ENCODE results near the gene BRPF1. TPM values are rescaled to one million over a fixed set of nuclear protein-coding genes. Genes with fewer than 3 reads are reported as not detected.

The BRPF1 gene
- total RNA-seq, 1 donor from 2014 or later, result 19.5 TPM

DNA sequence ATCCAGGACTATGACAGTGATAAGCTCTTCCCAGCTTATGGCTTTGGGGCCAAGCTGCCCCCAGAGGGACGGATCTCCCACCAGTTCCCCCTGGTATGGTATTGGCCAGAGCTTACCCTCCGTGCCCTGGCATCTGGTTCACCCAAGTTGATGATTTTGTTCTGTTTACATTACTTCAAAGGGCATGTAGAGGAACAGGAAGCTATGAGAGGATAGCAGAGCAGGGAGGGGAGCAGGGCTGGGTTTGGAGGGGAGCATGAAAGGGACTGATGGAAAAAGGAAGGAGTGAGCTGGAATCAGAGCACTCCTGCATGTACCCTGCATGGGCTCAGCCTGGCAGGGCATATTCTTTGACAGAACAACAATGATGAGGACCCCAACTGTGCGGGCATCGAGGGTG lies 13.4 kb upstream of the BRPF1 start:
- H3K9ac ChIP-seq (ENCODE audit: low read length), result no peak overlapping the region
- H2AFZ ChIP-seq (ENCODE audit: low read depth, low read length), result no peak overlapping the region
- Mint-ChIP-seq H3K27ac (ENCODE audit: unreplicated experiment) (no peak overlapping the region), H3K4me3 (ENCODE audit: unreplicated experiment) (no peak overlapping the region), H3K36me3 (ENCODE audit: low read depth, unreplicated experiment) (no peaks in the 10 kb centered on the region), H3K4me1 (ENCODE audit: low read depth, unreplicated experiment) (peaks cover 3% of the 10 kb centered on the region), H3K9me3 (ENCODE audit: unreplicated experiment) (peaks cover 2% of the 10 kb centered on the region), H3K27me3 (ENCODE audit: low read depth, unreplicated experiment) (peaks cover 16% of the 10 kb centered on the region)
- FAIRE-seq (no peak), DNase-seq (ENCODE audit: low read depth) (no peak)
- H3K9me3 ChIP-seq (ENCODE audit: insufficient read depth, low read depth, low read length), result no peaks in the 10 kb centered on the region
- no peaks in the 10 kb centered on the region for H3K27me3 ChIP-seq (ENCODE audit: insufficient read depth, low read length)
- no peaks in the 10 kb centered on the region for H3K79me2 ChIP-seq (ENCODE audit: insufficient read depth, low read length)
- H3K36me3 ChIP-seq (ENCODE audit: insufficient read depth, low read length), result no peaks in the 10 kb centered on the region
- TF ChIP-seq, protein P1, sequence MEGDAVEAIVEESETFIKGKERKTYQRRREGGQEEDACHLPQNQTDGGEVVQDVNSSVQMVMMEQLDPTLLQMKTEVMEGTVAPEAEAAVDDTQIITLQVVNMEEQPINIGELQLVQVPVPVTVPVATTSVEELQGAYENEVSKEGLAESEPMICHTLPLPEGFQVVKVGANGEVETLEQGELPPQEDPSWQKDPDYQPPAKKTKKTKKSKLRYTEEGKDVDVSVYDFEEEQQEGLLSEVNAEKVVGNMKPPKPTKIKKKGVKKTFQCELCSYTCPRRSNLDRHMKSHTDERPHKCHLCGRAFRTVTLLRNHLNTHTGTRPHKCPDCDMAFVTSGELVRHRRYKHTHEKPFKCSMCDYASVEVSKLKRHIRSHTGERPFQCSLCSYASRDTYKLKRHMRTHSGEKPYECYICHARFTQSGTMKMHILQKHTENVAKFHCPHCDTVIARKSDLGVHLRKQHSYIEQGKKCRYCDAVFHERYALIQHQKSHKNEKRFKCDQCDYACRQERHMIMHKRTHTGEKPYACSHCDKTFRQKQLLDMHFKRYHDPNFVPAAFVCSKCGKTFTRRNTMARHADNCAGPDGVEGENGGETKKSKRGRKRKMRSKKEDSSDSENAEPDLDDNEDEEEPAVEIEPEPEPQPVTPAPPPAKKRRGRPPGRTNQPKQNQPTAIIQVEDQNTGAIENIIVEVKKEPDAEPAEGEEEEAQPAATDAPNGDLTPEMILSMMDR (IDR thresholded peaks at IDR 0.05; ENCODE audit: insufficient read depth, low read depth, low read length), result no peak
- no peak for TF ChIP-seq EZH2 (IDR thresholded peaks at IDR 0.05; ENCODE audit: insufficient read depth, low read length)
- H3K4me1 ChIP-seq (ENCODE audit: insufficient read depth, low read length), result peaks cover 3% of the 10 kb centered on the region
- no peaks in the 10 kb centered on the region for H4K20me1 ChIP-seq (ENCODE audit: insufficient read depth, low read length)
- no peak overlapping the region for H3K27ac ChIP-seq (ENCODE audit: low read depth, low read length)
- H3K4me2 ChIP-seq (ENCODE audit: low read length), result no peak overlapping the region
- H3K4me3 ChIP-seq (ENCODE audit: insufficient read depth, low read depth, low read length), result no peak overlapping the region

DNA sequence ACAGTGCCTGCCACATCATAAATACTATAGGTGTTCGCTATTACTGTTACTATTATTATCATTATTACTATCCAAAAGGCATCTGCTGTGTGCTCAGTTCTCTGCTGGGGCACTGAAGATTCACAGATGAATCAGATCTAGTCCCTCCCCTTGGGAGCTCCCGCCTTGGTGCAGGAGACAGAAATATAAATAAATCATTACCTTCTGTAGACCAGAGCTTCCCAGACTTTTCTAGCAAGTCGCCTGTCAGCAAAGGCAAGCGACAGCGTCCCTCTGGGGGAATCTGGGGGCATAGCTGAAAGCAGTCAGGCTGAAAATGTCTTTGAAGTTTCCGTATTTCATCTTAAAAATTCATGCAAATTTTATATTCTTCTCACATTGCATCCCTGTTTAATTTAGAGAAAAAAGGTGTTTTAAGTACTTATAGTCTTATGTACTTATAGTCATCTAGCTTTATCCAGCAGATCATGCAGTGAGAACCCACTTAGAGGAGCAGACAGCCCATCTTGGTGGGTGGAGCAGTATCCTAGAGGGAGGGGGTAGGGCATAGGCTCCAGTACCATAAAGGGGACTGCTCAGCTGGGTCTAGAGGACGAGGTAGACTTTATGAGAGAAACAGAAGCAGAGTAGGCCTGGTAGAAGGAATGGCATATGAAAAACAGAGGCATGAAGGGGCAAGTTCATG lies 10.4 kb upstream of the BRPF1 start:
- FAIRE-seq (no peak), DNase-seq (ENCODE audit: low read depth) (no peak)
- Mint-ChIP-seq H3K27me3 (ENCODE audit: low read depth, unreplicated experiment) (peaks cover 11% of the 10 kb centered on the region), H3K4me3 (ENCODE audit: unreplicated experiment) (no peak overlapping the region), H3K27ac (ENCODE audit: unreplicated experiment) (no peak overlapping the region), H3K4me1 (ENCODE audit: low read depth, unreplicated experiment) (peaks cover 3% of the 10 kb centered on the region), H3K36me3 (ENCODE audit: low read depth, unreplicated experiment) (no peaks in the 10 kb centered on the region), H3K9me3 (ENCODE audit: unreplicated experiment) (peaks cover 2% of the 10 kb centered on the region)
- Histone ChIP-seq H3K36me3 (ENCODE audit: insufficient read depth, low read length) (no peaks in the 10 kb centered on the region), H4K20me1 (ENCODE audit: insufficient read depth, low read length) (no peaks in the 10 kb centered on the region), H3K4me3 (ENCODE audit: insufficient read depth, low read depth, low read length) (no peak overlapping the region), H3K4me2 (ENCODE audit: low read length) (no peak overlapping the region), H3K27me3 (ENCODE audit: insufficient read depth, low read length) (no peaks in the 10 kb centered on the region), H3K9me3 (ENCODE audit: insufficient read depth, low read depth, low read length) (no peaks in the 10 kb centered on the region), H3K79me2 (ENCODE audit: insufficient read depth, low read length) (no peaks in the 10 kb centered on the region), H2AFZ (ENCODE audit: low read depth, low read length) (no peak overlapping the region), H3K4me1 (ENCODE audit: insufficient read depth, low read length) (peaks cover under 1% of the 10 kb centered on the region), H3K27ac (ENCODE audit: low read depth, low read length) (no peak overlapping the region), H3K9ac (ENCODE audit: low read length) (no peak overlapping the region)
- no peak for TF ChIP-seq EZH2 (IDR thresholded peaks at IDR 0.05; ENCODE audit: insufficient read depth, low read length)
- TF ChIP-seq, protein P1 (IDR thresholded peaks at IDR 0.05; ENCODE audit: insufficient read depth, low read depth, low read length), result no peak

- DNase-seq (ENCODE audit: low read depth) (no peak), FAIRE-seq (no peak)
- Mint-ChIP-seq H3K4me1 (ENCODE audit: low read depth, unreplicated experiment) (peaks cover 3% of the 10 kb centered on the region), H3K9me3 (ENCODE audit: unreplicated experiment) (peaks cover 2% of the 10 kb centered on the region), H3K4me3 (ENCODE audit: unreplicated experiment) (no peak overlapping the region), H3K27ac (ENCODE audit: unreplicated experiment) (no peak overlapping the region), H3K36me3 (ENCODE audit: low read depth, unreplicated experiment) (no peaks in the 10 kb centered on the region), H3K27me3 (ENCODE audit: low read depth, unreplicated experiment) (peaks cover 11% of the 10 kb centered on the region)
- Histone ChIP-seq H3K4me3 (ENCODE audit: insufficient read depth, low read depth, low read length) (no peak overlapping the region), H3K27me3 (ENCODE audit: insufficient read depth, low read length) (no peaks in the 10 kb centered on the region), H2AFZ (ENCODE audit: low read depth, low read length) (no peak overlapping the region), H3K9me3 (ENCODE audit: insufficient read depth, low read depth, low read length) (no peaks in the 10 kb centered on the region), H3K4me2 (ENCODE audit: low read length) (no peak overlapping the region), H3K79me2 (ENCODE audit: insufficient read depth, low read length) (no peaks in the 10 kb centered on the region), H3K36me3 (ENCODE audit: insufficient read depth, low read length) (no peaks in the 10 kb centered on the region), H3K9ac (ENCODE audit: low read length) (no peak overlapping the region), H3K27ac (ENCODE audit: low read depth, low read length) (no peak overlapping the region), H4K20me1 (ENCODE audit: insufficient read depth, low read length) (no peaks in the 10 kb centered on the region), H3K4me1 (ENCODE audit: insufficient read depth, low read length) (no peaks in the 10 kb centered on the region)
- no peak for TF ChIP-seq EZH2 (IDR thresholded peaks at IDR 0.05; ENCODE audit: insufficient read depth, low read length)
- TF ChIP-seq, protein P1 (IDR thresholded peaks at IDR 0.05; ENCODE audit: insufficient read depth, low read depth, low read length), result no peak
Measured at GRCh38 chr3:9721700-9722060, 9.9 kb upstream of the BRPF1 start.

Measured in astrocyte (in vitro differentiated cells and primary cell).